Measurements from ENCODE around the gene CDC42BPB. TPM values are rescaled to one million over a fixed set of nuclear protein-coding genes. Genes with fewer than 3 reads are reported as not detected.
A peak's percentile ranks its signal among the peaks of the same experiment; 100 is the strongest.

CDC42BPB gene
- total and polyA plus RNA-seq, 2 of the 13 experiments (the other 11 are each of a cell fraction or from before 2014, with no cell fraction given): 19.7 to 32.3 TPM

- TF ChIP-seq, protein P1, sequence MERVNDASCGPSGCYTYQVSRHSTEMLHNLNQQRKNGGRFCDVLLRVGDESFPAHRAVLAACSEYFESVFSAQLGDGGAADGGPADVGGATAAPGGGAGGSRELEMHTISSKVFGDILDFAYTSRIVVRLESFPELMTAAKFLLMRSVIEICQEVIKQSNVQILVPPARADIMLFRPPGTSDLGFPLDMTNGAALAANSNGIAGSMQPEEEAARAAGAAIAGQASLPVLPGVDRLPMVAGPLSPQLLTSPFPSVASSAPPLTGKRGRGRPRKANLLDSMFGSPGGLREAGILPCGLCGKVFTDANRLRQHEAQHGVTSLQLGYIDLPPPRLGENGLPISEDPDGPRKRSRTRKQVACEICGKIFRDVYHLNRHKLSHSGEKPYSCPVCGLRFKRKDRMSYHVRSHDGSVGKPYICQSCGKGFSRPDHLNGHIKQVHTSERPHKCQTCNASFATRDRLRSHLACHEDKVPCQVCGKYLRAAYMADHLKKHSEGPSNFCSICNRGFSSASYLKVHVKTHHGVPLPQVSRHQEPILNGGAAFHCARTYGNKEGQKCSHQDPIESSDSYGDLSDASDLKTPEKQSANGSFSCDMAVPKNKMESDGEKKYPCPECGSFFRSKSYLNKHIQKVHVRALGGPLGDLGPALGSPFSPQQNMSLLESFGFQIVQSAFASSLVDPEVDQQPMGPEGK (CRISPR knock-in tag; IDR thresholded peaks at IDR 0.05): peak; percentile 46; the same call in 1 of the 2 replicates
- TF ChIP-seq, protein P2, sequence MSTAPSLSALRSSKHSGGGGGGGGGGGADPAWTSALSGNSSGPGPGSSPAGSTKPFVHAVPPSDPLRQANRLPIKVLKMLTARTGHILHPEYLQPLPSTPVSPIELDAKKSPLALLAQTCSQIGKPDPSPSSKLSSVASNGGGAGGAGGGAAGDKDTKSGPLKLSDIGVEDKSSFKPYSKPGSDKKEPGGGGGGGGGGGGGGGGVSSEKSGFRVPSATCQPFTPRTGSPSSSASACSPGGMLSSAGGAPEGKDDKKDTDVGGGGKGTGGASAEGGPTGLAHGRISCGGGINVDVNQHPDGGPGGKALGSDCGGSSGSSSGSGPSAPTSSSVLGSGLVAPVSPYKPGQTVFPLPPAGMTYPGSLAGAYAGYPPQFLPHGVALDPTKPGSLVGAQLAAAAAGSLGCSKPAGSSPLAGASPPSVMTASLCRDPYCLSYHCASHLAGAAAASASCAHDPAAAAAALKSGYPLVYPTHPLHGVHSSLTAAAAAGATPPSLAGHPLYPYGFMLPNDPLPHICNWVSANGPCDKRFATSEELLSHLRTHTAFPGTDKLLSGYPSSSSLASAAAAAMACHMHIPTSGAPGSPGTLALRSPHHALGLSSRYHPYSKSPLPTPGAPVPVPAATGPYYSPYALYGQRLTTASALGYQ (CRISPR knock-in tag; IDR thresholded peaks at IDR 0.05): no peak
- TF ChIP-seq MYNN (CRISPR knock-in tag; IDR thresholded peaks at IDR 0.05; ENCODE audit: low read depth): no peak
- TF ChIP-seq ZNF878 (CRISPR knock-in tag; IDR thresholded peaks at IDR 0.05): no peak
- no peak; the same call in 1 of the 2 replicates for TF ChIP-seq HMG20A (CRISPR knock-in tag; IDR thresholded peaks at IDR 0.05; ENCODE audit: borderline replicate concordance)
- TF ChIP-seq ERF (CRISPR knock-in tag; IDR thresholded peaks at IDR 0.05): no peak
- TF ChIP-seq NR2F1 (CRISPR knock-in tag; IDR thresholded peaks at IDR 0.05): peak in 1 of 2 experiments; percentile 3; a peak in 1 of 4 replicates
- 0 out of 2 replicates have a peak, but pooled peaks have one; percentile 60 for TF ChIP-seq KLF12 (CRISPR knock-in tag; IDR thresholded peaks at IDR 0.05; ENCODE audit: borderline replicate concordance)
- TF ChIP-seq, protein P3, sequence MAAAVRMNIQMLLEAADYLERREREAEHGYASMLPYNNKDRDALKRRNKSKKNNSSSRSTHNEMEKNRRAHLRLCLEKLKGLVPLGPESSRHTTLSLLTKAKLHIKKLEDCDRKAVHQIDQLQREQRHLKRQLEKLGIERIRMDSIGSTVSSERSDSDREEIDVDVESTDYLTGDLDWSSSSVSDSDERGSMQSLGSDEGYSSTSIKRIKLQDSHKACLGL (CRISPR knock-in tag; IDR thresholded peaks at IDR 0.05): peak; percentile 81
- 0 out of 2 replicates have a peak, but pooled peaks have one; percentile 27 for TF ChIP-seq ZMAT3 (CRISPR knock-in tag; conservative IDR thresholded peaks at IDR 0.05)
- TF ChIP-seq MXD3 (CRISPR knock-in tag; IDR thresholded peaks at IDR 0.05): no peak
- TF ChIP-seq ZBTB20 (CRISPR knock-in tag; IDR thresholded peaks at IDR 0.05; ENCODE audit: borderline replicate concordance, low read depth): no peak
- peak; percentile 98 for TF ChIP-seq ZFX (CRISPR knock-in tag; IDR thresholded peaks at IDR 0.05; ENCODE audit: low read depth)
- TF ChIP-seq ZNF296 (CRISPR knock-in tag; conservative IDR thresholded peaks at IDR 0.05): peak; percentile 83
- TF ChIP-seq, protein P4, sequence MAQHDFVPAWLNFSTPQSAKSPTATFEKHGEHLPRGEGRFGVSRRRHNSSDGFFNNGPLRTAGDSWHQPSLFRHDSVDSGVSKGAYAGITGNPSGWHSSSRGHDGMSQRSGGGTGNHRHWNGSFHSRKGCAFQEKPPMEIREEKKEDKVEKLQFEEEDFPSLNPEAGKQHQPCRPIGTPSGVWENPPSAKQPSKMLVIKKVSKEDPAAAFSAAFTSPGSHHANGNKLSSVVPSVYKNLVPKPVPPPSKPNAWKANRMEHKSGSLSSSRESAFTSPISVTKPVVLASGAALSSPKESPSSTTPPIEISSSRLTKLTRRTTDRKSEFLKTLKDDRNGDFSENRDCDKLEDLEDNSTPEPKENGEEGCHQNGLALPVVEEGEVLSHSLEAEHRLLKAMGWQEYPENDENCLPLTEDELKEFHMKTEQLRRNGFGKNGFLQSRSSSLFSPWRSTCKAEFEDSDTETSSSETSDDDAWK (CRISPR knock-in tag; IDR thresholded peaks at IDR 0.05): no peak
- TF ChIP-seq ZNF24 (IDR thresholded peaks at IDR 0.05): no peak
- TF ChIP-seq HNF4A (CRISPR knock-in tag; IDR thresholded peaks at IDR 0.05): peak; percentile 92
- TF ChIP-seq, protein P5, sequence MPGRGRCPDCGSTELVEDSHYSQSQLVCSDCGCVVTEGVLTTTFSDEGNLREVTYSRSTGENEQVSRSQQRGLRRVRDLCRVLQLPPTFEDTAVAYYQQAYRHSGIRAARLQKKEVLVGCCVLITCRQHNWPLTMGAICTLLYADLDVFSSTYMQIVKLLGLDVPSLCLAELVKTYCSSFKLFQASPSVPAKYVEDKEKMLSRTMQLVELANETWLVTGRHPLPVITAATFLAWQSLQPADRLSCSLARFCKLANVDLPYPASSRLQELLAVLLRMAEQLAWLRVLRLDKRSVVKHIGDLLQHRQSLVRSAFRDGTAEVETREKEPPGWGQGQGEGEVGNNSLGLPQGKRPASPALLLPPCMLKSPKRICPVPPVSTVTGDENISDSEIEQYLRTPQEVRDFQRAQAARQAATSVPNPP (CRISPR knock-in tag; IDR thresholded peaks at IDR 0.05): 0 out of 2 replicates have a peak, but pooled peaks have one; percentile 25
- TF ChIP-seq THAP11 (CRISPR knock-in tag; IDR thresholded peaks at IDR 0.05): no peak
- TF ChIP-seq MED8 (CRISPR knock-in tag; IDR thresholded peaks at IDR 0.05; ENCODE audit: insufficient replicate concordance): no peak
These were observed 37.3 kb upstream of the CDC42BPB start, which contains the start of gene EXOC3L4 (continued) for GRCh38 chr14:103094406-103095209.
